Activated CD4-positive, alpha-beta T cell treated with anti-CD3 and anti-CD28 coated beads for 48 hours (primary cell): Measurements from ENCODE around the gene TNK1.
"Not testable (repeated sequence)": the region's sequence is repeated elsewhere in the genome, so short reads cannot be mapped to it uniquely, and the experiment has no call there.

Source experiments
- DNase-seq: peaks from one replicate; pipeline ENCODE4 v3.0.0-alpha.2; 2020

Gene TNK1

DNA sequence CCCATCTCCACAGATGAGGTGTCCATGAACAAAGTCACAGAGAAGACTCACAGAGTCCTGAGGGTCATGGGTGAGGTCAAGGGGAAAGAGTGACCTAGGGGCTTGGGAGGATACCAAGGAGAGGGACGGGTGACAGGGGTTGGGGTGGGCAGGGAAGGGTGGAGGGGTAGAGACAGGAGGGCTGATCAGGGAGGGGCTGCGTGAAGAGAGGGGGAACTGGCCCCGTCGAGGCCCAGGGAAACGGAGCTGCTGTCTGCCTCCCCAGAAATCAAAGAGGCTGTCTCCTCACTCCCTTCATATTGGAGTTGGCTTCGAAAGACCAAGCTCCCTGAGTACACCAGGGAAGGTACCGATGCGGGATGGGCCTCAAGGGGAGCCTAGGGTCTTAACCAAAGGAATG lies 25.3 kb upstream of the TNK1 start:
- DNase-seq: no peak

DNA sequence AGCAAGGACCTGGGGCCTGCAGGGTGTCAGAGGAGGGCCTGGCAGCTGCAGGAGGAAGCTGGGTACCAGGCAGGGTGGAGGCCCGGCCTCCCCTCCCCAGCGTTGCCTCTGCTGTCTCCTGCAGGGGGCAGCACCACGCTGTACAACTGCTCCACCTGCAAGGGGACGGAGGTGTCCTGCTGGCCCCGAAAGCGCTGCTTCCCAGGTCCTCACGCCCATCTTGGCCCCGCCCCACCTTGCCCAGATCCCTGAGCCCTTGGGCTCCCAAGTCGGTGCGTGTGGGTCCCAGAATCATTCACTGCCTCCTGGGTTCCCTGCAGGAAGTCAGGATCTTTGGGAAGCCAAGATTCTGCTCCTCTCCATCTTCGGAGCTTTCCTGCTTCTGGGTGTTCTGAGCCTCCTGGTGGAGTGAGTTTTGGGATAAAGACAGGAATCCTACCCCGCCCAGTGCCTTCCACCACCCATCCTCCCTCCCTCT lies 24.8 kb upstream of the TNK1 start:
- peak; percentile 92 for DNase-seq

DNA sequence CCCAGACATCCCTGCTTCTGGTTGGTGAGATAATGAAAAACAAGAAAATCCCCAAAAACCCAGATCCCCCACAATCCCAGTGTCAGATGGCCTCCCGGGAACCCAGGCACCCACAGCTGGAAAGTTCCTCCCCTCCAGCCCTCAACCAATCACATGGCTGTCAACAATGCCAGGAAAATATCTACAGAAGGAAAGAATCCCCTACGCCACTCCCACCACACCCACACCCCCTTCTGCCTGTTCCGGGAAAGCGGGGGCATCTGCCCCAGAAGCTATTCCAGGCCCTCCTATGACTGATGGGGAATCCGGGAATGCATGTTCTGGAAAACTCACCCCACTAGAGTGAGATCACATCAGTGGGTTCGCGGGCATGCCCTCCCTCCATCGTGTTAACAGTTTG lies 24.1 kb upstream of the TNK1 start:
- DNase-seq: no peak

DNA sequence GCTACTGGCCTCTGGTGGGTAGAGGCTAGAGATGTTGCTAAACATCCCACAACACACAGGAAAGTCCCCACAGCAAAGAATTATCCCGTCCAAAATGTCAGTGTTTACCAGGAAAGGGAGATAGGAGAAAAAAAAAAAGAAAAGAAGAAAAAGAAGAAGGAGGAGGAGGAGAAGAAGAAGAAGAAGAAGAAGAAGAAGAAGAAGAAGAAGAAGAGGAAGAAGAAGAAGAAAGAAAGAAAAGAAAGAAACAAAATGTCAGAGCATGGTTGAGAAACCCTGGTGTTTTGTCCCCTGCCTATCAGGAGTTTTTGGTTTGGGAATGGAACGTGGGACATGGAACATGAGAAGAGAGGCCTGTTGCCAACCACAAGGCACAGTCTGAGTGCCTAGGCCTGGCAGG lies 23.5 kb upstream of the TNK1 start:
- no peak for DNase-seq

DNA sequence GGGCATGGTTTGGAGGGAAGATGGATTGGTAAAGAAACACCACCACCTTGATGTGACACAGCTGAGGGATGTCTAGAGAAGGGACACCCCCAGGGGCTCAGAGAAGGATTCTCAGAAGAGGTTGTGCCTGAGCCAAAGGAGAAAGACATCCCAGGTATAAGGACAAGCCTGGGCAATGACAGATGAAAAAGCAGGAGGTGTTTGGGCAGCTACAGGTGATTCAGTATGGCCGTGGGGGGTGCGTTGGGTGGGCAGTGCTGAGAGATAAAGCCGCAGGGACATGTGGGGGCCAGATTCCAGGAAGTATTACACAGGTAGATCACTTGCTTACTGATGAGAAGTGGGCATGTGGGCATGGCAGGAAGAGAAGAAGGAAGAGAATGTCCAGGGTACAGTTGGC lies 19.0 kb upstream of the TNK1 start:
- no peak for DNase-seq

DNA sequence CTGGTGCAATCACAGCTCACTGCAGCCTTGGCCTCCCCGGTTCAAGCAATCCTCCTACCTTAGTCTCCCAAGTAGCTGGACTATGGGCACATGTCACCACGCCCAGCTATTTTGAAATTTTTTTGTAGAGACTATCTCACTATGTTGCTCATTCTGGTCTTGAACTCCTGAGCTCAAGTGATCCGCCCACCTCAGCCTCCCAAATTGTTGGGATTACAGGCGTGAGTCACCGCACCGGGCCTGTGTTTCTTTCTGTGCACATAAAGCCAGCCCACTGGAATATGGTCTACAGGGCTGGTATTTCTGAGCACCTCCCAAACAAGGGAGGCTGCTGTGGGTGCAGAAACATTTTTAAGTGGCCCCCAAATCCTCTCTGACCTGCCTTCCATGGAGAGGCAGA lies 17.6 kb upstream of the TNK1 start:
- no peak for DNase-seq

DNA sequence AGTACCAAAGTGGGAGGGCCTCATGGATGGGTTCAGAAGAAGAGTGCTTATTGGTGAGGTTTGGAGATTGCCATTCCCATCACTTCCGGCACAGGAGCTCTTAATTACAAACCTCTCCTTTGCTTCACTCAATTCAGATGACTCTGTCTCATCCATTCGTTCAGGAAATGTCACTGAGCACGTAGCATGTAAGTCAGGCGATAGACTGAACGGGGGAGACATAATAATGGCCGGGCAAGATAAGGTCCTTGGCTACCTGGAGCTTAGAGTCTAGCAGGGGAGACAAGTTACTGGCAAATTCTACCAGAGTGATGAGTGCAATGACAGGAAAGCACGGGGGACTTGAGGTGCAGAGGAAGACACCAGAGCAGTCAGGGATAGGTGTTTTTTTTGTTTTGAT lies 14.9 kb upstream of the TNK1 start:
- DNase-seq: not testable (repeated sequence)

DNA sequence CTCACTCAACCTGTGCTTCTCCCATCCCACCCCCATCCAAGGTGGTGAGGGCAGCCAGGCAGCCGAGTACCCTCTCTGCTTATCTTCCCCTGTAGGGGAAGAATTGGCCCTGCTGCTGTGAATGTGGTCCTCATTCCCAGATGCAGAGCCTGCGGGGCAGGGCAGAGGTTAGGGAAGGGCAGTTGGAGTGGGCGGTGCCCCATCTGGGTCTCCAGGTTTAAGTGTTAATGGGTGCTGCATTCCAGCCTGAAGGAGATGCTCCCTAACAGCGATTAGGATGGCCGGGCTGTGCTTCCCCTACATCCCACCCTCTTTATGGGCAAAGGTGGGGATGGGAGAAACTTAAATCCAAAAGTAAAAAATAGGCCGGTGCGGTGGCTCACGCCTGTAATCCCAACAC lies 13.8 kb upstream of the TNK1 start:
- no peak for DNase-seq

DNA sequence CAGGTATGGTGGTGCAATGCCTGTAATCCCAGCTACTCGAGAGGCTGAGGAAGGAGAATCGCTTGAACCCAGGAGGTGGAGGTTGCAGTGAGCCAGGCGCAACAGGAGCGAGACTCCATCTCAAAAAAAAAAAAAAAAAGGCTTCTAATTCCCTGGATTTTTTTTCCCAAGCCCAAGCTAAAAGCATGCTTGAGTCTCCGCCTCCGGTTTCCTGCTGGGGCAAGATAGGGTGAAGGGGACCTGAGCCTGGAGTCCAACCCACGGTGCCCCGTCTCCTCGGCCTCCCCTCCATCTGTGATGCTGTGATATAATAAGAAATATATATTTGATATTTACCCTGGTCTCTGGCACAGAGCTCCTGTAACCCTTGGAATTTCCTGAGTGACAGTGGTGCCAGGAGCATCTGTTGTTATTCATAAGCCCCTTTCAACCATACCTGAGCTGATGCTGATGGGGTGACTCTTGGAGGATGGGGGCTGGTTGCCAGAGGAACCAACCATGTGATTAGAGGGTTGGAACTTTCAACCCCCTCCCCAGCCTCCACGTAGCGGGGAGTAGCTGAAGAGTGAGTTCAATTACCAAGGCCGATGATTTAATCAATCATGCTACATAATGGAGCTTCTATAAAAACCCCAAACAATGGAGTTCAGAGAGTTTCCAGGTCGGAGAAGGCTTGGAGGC lies 12.8 kb upstream of the TNK1 start:
- DNase-seq: no peak

DNA sequence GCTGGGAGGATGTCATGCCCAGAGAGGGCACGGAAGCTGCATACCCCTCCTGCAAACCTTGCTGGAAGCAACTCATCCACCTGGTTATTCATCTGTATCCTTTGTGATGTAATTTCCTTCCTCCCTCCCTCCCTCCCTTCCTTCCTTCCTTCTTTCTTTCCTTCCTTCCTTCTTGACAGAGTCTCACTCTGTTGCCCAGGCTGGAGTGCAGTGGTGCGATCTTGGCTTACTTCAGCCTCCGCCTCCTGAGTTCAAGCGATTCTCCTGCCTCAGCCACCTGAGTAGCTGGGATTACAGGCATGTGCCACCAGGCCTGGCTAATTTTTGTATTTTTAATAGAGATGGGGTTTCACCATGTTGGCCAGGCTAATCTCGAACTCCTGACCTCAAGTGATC lies 12.3 kb upstream of the TNK1 start:
- not testable (repeated sequence) for DNase-seq

DNA sequence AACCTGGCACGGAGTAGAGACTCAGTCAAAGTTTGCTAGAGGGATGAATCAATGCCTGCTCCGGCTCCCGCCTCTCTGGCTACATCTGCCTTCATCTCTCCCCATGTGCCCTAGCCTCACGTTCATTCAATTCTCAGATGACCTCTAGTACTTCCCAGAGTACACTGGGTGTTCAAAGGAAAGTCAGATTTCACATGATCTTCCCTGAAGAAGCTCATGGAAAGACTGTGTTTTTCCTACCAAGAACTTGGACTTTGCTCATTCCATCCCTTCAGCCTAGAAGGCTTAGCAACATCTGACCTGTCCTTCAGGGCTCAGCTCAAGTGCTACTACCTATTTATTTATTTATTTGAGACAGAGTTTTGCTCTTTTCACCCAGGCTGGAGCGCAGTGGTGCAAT lies 11.1 kb upstream of the TNK1 start:
- no peak for DNase-seq

DNA sequence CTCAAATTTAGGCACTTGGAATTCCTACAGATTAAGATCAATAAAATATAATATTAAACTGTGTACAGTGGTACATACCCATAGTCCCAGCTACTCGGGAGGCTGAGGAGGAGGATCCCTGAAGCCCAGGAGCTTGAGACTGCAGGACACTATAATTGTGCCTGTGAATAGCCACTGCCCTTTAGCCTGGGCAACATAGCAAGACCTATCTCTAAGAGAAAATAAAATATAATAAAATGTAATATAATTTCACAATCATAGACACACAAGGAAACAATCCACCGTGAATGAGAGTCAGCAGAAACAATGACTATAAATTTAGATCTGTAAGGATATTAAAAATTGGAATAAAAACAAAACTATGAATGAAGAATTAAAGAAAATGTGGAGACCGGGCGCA lies 10.0 kb upstream of the TNK1 start:
- no peak for DNase-seq

DNA sequence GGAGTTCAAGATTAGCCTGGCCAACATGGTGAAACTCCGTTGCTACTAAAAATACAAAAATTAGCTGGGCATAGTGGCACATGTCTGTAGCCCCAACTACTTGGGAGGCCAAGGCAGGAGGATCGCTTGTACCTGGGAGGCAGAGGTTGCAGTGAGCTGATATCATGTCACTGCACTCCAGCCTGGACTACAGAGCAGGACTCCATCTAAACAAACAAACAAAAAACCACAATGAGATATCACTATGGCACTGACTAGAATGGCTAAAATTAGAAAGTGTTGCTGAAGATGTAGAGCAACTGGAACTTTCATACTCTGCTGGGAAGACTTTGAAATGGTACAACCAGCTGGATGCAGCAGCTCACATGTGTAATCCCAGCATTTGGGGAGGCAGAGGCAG lies 6.5 kb upstream of the TNK1 start:
- DNase-seq: no peak

DNA sequence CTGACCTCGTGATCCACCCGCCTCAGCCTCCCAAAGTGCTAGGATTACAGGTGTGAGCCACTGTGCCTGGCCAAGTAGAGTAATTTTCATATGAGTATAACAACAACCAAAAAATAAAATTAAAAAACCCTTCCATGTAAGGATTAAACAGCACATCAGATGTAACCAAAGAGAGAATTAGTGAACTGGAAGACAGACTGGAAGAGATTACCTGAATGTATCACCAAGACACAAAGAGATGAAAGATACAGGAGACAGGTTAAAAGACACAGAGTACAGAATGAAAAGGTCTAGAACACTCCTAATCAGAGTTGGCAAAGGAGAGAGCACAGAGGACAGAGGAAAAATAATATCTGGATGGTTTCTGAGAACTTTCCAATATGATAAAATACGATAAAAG lies 1.8 kb upstream of the TNK1 start:
- DNase-seq: no peak

DNA sequence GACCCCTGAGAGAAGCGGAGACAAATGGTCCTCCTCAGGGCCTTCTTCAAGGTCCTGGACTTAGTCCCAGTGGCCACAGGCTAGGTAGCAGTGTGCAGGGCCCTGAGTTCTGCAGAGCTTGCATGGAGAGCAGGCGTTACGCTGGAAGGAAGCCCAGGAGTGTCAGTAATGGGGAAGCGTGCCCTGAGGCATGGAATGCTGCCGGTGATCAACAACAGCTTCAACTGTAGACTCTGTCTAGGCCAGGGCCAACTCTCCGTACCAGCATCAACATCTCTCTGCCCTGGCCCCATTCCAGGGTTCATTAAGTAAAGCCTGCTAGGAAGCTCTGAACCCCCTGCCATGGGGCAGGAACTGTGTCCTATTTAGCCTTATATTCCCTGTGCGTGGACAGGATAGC lies 568 bp upstream of the TNK1 start:
- DNase-seq: no peak

DNA sequence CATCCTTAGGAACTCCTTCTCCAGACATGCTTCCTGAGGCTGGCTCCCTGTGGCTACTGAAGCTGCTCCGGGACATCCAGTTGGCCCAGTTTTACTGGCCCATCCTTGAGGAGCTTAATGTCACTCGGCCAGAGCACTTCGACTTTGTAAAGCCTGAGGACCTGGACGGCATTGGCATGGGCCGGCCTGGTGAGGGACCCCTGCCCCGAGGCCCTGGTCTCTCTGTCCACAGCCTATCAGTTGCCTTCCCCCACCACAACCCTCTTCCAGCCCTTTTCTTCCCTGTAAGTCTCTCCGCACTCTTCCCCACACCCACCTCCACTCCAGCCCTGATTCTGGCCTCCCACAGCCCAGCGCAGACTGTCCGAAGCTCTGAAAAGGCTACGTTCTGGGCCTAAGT lies 2.0 kb downstream of the TNK1 start:
- DNase-seq: no peak

DNA sequence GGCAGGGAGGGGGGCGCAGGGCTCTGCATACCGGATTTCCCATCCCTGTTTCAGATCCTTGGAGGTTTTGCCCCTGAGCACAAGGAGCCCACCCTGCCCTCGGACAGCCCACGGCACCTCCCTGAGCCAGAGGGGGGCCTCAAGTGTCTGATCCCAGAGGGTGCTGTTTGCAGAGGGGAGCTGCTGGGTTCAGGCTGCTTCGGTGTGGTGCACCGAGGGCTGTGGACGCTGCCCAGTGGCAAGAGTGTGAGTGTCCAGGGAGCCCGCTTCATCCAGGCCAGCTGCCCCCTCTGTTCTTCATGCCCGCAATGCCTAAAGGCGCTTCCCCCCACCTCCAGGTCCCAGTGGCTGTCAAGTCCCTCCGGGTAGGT lies 2.5 kb downstream of the TNK1 start:
- no peak for DNase-seq

DNA sequence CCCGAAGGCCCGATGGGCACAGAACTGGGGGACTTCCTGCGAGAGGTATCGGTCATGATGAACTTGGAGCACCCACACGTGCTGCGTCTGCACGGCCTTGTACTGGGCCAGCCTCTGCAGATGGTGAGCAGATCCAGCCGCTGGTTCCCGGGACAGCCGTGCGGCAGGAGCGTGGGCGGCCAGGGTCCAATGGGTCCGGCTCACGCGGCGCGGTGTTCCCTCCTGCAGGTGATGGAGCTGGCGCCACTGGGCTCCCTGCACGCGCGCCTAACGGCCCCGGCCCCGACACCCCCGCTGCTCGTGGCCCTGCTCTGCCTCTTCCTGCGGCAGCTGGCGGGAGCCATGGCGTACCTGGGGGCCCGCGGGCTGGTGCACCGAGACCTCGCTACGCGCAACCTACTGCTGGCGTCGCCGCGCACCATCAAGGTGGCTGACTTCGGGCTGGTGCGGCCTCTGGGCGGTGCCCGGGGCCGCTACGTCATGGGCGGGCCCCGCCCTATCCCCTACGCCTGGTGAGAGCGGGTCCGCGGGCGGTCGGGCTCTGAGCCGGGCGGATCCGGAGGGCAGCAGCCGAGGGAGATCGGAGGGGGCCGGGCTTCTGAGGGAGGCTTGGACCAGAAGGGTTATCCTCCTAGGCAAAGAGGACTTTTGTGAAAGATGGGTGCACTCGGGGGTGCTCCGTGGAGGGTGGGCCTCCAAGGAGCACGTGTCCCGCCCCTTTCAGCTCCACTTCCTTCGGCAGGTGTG lies 3.0 kb downstream of the TNK1 start:
- DNase-seq: peak; percentile 84

DNA sequence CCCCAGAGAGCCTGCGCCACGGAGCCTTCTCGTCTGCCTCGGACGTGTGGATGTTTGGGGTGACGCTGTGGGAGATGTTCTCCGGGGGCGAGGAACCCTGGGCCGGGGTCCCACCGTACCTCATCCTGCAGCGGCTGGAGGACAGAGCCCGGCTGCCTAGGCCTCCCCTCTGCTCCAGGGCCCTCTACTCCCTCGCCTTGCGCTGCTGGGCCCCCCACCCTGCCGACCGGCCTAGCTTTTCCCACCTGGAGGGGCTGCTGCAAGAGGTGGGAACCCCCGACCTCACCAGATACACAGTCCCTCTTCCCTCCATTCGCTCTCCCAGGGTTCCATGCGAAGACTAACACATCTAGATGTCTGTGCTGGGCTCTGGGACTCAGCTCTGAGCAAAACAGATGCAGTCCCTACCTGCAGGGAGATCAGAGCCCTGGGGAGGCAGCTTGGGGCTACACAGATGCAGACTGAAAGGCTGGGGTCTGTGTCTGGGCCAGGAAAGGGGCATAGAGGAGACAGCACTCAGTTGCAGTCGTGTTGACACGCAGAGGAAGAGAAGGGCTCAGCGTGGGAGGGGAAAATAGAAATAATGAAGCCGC lies 3.7 kb downstream of the TNK1 start:
- no peak for DNase-seq

DNA sequence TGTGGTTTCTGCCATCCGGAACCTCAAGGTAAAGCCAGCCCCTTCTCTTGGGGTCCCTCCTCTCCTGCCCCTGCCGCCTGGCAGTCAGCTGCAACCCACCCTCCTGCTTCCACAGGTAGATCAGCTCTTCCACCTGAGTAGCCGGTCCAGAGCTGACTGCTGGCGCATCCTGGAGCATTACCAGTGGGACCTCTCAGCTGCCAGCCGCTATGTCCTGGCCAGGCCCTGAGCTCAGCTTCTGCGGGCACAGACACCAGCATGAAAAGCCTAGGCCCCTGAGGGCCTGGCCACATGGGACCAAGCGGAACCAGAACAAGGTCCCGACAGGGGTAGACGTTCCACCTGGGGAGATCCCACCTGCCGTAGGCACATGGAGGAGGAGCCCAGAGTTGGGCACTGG lies 8.0 kb downstream of the TNK1 start:
- DNase-seq: no peak

DNA sequence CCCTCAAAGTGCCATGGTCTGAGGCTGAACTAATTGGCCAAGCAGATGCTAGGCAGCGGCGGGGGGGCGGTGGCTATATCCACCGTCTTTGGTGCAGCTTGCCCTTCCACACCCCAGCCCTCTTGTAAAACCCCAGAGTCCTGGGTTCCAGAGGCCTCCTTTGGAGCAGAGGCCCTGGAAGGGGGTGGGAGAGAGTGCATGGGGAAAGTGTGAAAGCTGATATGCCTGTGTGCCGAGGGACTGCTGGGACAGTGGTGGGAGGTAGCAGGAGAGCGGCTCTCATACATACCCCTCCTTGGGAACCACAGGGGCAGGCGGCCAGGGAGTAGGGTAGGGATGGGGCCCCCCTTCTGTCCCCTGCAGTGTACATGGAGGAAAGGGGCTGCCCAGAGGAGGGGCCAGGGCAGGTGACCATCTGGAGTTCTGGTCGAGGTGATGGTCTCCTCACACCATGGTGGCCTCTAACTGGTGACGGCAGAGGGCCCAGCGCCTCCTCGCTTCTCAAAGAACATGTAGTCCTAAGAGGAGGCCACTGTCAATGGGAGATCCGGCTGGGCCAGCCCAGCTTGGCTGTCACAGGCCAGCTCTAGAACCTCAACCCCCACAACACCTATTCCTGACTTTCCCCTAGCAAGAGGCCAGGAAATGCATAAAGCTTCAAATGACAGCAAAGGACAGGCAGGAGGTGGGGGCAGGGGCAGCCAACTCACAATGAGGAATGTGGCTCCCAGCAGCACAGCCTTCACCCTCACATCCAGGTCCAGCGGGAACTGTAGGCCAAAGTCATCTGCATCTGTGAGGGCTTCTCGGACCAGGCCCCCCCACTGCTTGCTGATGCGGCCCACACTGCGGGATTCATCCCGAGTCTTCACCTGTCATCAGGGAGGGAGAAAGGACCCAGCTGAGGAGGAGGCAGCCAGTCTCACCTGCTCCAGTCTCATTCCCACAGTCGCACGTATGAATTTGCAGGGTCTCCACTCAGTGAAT lies 9.3 kb downstream of the TNK1 start:
- no peak for DNase-seq

DNA sequence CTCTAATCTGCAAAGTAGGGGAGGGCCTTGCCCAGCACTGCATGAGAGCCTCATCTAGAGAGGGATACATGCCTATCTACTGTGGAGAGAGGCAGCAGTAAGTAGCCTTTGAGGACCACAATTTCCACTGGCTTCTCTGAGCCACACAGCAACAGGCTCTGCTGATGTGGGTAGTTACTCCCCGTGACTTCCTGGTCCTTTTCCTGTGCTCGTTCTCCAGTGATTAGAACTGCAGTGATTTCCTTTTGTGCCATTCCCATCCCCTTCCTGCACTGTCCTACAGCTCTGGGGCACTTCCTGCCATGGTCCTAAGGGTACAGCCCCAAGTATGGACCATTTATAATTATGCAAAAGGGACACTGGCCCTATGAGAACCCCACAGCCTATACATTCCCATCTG lies 10.4 kb downstream of the TNK1 start:
- no peak for DNase-seq
